Right forelimb (tissue), 1 donor: ENCODE results near the gene BORCS8.

Experiments used
- DNase-seq: peaks from one replicate; pipeline ENCODE4 v3.0.0-alpha.2; 2018

The BORCS8 gene

DNA sequence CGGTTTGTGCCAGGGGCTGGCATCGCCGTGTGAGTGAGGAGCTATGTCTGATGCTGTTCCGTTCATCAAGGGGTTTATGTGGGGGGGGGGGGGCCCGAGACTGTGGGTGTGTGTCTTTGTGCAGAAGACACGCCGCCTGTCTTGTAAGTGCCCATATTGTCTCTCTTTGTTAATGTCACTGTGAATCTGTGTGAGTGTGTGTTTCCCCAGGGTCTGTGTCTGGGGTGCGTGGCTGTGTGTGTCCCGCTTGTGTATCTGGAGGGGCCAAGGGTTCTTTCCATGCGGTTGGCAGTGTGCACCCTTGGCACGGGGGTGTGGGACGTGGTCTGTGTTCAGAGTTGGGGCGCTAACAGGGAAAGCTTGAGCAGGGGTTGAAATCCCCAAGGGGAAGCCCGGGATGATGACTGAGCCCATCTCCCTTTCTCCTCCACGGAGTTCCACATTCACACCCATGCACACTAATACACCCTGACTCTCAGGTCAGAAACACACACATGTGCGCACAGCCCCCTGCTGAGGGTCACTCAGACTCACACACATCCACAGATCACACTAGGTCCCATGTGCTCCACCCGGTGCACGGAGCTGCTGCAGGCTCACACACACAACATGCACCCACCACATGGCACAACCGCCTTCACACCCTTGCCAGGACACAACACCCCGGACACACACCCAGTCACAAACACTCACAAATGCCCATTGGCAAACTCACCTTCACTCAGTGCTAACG is 21.6 kb upstream of the BORCS8 start:
- no peak for DNase-seq

DNA sequence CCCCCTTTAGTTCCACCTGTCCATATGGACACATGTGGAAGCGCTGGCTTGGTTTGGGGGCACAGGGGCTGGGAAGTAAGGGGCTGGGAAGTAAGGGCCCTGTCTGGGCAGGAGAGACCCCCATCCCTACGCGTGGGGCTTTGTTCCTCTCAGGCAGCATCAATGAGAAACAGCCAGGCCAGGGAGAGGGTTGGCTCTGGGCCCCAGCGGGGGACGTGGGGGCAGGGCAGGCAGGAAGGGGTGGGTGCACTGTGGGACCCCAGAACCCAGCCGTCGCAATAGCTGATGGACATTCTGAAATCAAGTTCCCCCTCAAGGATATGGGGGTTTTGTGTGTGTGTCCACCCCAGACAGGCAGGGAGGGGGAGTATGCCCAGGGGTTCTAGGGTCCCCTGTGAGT is 21.0 kb upstream of the BORCS8 start:
- DNase-seq, result no peak

DNA sequence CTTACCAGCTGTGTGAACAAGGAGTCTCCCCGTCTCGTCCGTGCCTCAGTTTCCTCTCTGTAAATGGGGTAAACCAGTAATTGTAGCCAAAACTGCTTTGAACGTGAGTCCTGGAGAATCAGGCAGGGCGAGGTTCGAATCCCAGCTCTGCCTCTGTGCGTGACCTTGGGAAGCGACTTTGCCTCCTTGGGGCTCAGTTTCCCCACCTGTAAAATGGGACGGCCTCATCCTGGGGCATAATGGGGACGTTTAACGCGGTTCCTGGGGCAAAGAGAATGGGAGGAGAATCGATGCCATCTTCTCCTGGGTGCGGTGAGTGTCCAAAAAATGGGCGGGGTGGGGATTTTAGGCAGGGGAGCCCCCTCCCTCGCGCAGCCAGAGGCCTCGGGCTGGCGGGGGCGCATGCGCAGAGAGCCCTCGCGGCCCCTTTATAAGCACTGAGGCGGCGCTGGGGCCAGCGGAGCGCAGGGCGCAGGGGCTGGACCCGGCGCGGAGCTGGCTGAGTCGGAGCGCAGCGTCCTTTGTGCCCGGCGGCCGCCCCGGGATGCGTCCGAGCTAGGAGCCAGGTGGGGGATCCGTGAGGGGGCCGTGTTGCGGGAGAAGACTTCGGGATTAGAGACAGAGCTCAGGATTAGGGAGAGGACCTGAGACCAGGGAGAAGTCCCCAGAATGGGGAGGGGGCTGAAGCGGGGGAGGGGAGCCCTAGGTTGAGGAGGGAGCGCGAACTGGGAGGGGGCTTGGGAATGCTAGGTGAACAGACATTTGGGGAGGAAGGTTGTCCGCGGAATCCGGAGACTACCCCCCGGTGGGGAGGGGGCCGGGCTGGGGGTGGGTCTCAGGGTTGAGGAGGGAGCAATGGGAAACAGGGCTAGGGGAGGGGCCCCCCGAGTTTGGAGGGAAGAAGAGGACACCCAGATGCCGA is 19.8 kb upstream of the BORCS8 start, which contains the start of gene NCAN:
NCAN (plus strand) TSS at position 460 of the 922 bp plus-strand sequence. CDS start 4,996 bp downstream, outside the sequence.
- DNase-seq, result no peak

DNA sequence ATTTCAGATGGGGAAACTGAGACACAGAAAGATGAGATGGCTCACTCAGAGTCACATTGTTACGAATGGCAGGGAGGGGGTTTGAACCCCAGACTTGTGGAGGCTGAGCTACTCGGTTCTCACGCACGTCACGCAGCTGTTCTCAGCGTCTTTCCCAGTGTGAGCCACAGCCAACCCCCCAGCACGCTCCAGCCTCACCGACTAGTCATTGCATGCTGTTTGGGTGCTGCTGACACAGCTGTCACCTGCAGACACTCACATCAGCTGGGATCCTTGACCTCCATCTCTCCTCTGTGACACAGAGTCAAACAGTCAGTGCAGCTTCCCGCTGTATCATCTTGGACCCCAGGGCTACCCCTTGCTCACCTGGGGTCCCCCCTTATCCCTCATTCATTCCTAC is 17.4 kb upstream of the BORCS8 start:
- DNase-seq, result no peak

DNA sequence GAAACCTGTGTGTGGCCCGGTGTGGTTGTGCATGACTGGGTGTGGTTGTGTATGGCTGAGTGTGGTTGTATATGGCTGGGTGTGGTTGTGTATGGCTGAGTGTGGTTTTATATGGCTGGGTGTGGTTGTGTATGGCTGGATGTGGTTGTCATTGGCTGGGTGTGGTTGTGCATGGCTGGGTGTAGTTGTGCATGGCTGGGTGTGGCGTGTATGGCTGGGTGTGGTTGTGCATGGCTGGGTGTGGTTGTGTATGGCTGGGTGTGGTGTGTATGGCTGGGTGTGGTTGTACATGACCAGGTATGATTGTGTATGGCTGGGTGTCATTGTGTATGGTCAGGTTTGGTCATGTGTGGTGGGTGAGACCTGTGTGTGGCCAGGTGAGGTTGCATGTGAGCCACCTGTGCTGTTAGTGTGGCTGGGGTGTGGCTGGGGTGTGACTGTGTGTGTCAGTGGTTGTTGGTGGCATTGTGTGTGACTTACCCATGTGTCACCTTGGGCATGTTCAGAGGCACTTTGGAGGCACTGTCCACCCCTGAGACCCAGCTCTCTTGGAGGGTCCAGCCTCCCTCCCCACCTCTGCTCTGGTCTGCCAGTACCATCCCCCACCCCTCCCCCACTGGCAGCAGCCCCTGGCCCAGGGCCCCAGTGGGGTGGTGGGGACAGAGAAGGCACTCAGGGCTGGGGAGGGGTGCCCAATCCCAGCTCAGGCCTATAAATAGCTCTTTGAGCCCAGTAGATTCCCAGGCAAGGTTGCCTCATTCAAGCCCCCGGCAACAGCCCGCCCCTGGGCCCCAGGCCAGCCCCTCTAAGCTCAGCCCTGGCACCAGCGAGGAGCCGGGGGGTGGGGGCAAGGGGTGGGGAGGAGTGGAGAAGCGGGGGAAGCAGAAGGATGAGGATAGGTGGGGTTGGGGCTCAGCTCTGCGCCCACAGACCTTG is 16.0 kb upstream of the BORCS8 start:
- DNase-seq, result no peak

DNA sequence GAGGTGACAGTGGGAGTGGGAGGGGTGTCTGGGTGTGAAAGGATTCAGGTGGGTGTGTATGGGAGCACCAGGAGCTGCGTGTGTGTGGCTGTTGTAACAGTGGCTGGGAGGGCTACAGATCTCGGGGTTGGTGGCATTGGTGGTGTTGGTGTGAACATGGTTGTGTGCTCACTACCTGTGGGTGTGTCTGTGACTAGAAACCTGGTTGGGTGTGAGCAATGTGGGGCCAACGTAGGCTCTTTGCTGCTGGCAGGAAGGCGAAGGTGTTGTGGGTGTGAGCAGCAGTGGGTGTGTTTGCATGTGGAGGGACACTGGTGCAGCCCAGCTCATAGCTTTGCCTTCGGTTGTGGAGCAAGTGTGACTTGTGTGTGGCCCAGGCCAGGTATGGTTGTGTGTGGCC is 15.0 kb upstream of the BORCS8 start:
- no peak for DNase-seq

DNA sequence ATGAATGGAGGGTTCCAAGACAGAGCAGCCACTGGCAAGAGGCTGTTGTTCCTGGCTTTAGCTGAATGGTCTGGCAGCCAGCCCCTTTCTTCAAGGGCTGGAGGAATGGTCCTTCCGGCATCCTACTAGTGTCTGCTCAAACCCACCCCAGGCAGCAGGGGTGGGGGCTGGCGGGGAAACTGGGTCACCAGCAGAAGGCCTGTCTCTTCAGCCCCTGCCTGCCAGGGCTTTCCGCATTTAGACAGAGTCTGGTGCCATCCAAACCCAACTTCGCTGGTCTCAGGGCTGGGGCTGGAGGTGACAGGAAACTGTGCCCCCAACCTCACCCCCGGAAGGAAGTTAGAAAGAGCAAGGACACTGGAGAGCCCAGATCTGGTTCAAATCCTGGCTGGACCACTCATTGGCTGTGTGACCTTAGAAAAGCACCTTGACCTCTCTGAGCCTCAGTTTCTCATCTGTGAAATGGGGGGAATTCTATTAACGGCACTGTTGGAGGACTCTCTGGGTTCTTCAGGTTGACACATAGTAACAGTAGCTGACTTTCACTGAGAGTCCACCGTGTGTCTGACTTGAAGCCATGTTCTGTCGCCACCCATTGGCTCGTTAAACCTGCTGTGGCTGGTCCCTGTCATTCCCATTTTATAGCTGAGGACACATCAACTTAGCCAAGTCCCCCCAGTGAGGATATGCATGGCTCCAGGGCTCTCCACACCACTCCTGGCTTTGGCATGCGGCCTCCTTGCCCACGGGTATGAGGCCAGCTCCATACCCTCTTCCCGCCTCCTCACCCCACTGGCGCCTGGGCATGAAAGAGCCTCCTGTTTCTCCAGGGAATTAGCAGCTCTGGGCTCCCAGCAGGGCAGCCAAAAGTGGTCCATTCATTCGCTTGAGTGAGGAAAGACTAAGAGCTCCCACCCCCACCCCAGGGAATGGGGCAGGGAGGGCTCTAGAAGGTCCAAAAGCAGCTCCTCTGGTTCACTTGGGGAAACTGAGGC is 13.8 kb upstream of the BORCS8 start:
- DNase-seq, result no peak

DNA sequence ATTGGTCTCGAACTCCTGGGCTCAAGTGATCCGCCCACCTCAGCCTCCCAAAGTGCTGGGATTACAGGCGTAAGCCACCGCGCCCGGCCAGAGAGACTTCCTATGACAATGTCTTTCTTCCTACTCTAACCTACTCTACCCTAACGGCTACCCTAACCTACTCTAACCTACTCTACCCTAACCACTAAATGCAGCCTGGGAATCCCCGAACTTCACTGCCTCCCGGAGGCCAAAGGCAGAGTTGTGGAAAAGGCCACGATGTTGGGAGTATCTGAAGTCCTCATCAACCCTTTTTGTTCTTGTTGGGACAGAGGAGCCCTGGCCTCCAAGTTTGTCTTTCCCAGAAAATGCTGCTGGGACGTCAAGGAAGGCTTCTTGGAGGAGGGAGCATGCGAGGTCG is 12.2 kb upstream of the BORCS8 start:
- no peak for DNase-seq

DNA sequence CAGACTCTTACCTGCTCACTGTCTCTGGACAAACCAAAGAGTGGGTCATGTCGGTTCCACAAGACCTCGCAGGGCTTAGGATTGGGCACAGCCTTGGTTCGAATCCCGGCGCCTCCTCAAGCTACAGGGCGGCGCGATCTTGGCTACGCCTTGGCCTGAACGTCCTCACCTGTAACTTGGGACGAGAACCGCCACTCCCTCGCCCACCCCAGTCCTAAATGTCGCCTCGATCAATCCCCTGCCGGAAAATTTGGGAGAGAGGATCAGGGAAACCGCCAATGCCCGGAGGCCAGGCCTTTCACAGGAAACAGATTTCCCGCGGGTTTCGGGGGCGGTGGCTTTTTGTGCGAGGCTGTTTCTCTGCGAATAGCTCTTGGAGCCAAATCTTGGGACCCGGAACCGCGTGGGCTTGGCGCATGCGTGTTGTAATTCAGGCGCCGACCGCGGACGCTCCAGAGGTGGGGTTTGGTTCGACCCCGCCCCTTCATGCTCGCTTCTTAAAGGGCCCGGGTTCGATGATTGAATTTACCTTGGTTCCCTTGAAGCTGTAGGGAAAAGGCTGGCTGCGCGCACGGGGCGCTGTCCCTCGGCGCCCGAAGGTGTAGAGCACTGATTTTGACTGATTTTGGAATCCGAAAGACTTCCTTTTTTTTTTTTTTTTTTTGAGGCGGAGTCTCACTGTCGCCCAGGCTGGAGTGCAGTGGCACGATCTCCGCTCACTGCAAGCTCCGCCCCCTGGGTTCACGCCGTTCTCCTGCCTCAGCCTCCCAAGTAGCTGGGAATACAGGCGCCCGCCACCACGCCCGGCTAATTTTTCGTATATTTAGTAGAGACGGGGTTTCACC is 11.3 kb upstream of the BORCS8 start, which contains the start of gene NR2C2AP:
NR2C2AP (minus strand) TSS at position 403 of the 845 bp plus-strand sequence; CDS start at position 49, 354 bp downstream.
- peak; percentile 92 for DNase-seq

DNA sequence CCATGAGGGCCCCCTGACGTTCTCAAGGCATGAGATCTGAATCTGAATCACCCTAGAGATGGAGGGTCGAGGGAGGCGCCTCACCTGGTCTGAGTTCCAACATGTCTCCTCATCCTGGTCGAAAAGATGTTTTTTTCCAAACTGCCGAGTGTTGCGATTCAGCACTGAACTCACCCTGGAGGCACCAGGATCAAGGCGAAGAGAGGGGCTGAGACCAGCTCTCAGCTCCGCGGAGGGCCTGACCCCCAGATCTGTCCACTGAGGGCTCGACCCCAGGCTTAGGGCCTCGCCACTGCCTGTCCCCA is 10.7 kb upstream of the BORCS8 start:
- DNase-seq, result no peak

DNA sequence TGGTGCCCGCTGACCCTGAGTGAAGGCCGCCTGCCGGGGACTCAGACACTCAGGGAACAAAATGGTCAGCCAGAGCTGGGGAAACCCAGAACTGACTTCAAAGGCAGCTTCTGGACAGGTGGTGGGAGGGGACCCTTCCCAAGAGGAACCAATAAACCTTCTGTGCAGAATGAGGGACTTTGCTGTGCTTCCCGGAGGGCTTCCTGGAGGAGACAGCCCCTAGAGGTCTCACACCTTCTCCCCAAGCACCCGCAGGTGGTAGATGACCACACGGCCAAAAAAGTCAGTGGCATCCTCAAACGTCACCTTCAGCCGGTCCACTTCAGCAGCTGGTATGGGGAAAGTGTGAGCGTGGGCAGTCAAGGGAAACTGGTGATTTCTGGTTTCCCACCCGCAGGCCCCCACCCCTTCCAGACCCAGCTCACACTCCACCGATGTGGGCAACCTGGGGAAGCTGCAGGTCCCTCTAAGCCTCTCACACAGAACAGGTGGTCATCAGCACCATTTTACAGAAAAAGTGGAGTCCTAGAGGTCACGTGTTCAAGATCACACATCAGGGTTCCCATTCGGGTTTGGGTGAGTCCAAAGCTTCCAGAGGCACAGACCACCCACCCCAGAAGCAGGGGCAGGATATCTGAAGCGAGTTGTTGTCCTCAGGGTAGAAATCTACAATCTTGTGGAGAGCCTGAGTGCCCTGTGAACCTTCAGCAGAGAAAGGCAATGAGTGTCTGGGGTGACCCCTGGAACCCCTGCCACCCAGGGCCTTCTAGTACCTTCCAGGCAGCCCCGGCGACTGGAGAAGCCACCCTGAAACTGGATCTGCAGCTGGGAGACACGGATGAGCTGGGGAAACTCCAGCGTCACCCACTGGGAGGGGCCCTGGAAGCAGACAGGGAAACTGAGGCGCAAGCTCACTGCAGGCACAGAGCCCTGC is 10.0 kb upstream of the BORCS8 start:
- no peak for DNase-seq

DNA sequence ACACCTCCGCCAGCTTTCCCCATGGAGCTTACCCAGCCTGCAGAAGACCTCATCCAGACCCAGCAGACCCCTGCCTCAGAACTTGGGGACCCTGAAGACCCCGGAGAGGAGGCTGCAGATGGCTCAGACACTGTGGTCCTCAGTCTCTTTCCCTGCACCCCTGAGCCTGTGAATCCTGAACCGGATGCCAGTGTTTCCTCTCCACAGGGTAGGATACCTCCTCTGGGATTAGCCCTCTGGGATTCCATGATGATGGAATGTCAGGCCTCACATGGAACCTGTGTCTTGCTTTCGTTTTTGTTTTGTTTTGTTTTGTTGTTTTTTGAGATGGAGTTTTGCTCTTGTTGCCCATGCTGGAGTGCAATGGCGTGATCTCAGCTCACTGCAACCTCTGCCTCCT is 2.0 kb upstream of the BORCS8 start:
- no peak for DNase-seq

DNA sequence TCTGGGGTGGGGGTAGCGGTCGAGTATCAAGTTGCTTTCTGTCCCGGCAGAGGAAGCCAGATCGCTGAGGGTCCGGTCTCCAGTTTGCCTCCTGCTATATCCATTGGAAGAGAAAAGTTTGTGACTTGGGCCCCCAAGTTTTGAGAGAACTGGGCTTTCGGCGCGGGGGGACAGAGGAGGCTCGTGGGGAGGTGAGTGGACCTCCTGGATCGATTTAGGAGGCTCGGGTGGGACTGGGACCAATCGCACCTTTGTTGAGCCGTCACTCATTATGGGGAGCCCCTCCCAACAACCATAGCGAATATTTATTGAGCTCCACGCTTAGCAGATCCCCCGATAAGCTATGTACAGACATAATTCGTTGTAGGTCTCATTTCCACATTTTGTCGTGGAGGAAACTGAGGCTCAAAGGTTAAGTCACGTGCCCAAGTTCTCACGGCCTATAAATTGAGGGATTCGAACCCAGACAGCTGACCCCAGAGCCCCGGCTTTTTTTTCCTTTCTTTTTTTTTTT is 1.0 kb upstream of the BORCS8 start:
- DNase-seq, result no peak

DNA sequence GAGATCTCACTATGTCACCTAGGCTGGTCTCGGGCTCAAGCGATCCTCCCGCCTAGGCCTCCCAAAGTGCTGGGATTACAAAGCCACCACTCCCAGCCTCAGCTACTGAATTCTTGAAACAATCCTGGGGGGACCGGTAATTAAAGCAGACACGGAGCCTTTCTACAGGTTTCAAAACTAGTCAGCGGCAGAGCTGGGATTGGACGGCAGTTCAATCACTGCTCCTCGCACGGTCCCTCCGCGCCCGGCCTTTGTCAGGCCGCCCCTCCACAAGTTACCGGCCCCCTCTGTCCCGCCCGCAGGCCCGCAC is 229 bp downstream of the BORCS8 start:
- no peak for DNase-seq

DNA sequence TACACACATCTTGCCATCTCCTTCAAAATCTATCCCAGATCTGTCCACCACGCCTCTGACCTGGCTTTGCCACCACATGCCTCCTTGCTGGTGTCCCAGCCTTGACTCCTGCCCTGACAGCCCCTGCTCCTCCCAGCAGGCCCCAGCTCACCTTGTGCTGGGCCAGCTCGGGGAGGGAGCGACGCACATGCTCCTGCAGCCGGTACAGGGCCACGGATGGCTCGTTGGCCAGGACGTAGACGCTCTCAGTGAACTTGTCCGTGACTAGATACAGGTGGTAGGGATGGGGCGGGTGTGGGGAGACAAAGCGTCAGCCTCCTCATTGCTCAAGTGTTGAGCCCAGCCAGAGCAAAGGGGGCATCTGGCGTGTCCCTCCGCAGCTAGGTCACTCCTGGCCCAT is 5.2 kb downstream of the BORCS8 start:
- DNase-seq, result no peak

DNA sequence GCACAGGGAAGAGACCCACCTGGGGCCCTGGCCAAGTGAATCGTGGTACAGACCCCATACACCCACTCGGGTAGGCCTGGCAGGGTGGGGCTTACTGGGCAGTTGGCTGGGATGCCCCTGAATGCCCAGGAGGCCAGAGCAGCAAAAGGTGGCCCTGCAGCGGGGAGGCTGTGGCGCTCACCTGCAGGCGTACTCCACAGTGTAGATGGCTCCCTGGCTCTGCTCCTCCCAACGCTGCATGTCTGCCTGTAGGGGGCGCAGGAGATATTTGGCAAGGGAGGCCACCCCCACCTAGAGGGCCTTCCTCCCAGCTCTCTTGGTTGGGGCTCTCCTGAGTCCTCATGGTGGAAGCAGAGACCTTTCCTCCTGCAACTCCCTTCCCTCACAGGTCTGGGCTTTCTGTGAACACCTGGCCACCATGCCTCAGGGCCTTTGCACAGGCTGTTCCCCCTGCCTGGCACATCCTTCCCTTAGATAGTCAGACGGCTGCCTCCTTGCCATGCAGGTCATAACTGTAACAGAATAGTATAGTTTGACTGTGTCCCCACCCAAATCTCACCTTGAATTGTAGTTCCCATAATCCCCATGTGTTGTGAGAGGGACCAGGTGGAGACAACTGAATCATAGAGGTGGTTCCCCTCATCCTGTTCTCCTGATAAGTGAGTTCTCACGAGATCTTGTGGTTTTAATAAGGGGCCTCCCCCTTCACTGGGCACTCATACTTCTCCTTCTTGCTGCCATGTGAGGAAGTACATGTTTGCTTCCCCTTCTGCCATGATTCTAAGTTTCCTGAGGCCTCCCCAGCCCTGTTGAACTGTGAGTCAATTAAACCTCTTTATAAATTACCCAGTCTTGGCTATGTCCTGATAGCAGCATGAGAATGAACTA is 5.9 kb downstream of the BORCS8 start:
- DNase-seq, result no peak

DNA sequence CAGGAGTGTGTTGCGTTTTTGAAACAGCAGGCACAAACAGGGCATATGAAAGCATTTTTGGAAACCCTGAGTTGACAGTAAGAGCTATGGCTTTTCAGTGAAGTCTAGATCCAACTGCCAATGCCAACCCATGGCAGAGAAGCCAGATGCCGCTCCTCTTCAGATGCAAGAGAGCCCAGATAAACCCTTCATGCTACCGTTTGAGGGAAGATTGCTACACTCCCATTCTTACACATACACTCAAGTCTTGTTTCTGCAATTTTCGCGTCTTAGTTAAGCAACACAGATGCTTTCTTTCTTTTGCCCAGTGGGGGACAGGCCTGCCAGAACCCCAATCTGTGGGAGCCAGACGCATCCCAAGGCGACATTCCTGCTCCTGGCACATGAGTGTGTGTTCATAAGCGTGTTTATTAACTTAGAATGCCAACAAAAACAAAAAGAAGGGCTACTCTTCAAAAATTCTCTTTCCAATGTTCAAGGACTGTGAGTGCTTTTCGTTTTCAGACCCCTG is 10.4 kb downstream of the BORCS8 start:
- DNase-seq, result no peak
